ACC112 (cell line): Measurements from ENCODE around the gene MSI2.

Source experiments
- H2AFZ ChIP-seq: fragments of 200-600 bp; sonication (generic); one replicate; pipeline ENCODE4 v1.6.0; 2017; ENCODE audit warnings: antibody characterized with exemption, low read length; ENCODE audit not compliant: unreplicated experiment
- H3K27ac ChIP-seq: fragments of 200-600 bp; sonication (generic); 2 replicates; pipeline ENCODE4 v1.5.1; 2014; ENCODE audit warnings: low read depth, mild to moderate bottlenecking, antibody characterized with exemption, low read length, moderate library complexity
- H3K27me3 ChIP-seq: fragments of 200-600 bp; sonication (generic); 2 replicates; pipeline ENCODE4 v1.6.1; 2014; ENCODE audit warnings: mild to moderate bottlenecking, antibody characterized with exemption, low read length, moderate library complexity, mixed read lengths; ENCODE audit not compliant: insufficient read depth
- H3K36me3 ChIP-seq: fragments of 200-600 bp; sonication (generic); 2 replicates; pipeline ENCODE4 v1.6.1; 2016; ENCODE audit warnings: mild to moderate bottlenecking, antibody characterized with exemption, low read length, moderate library complexity, mixed read lengths; ENCODE audit not compliant: insufficient read depth
- H3K4me1 ChIP-seq: fragments of 200-600 bp; sonication (generic); one replicate; pipeline ENCODE4 v1.6.1; 2016; ENCODE audit warnings: low read length, mixed read lengths; ENCODE audit not compliant: insufficient read depth, unreplicated experiment, control insufficient read depth
- H3K4me3 ChIP-seq: fragments of 200-600 bp; sonication (generic); 2 replicates; pipeline ENCODE4 v1.5.1; 2014; ENCODE audit warnings: mild to moderate bottlenecking, low read depth, low read length
- H3K79me2 ChIP-seq: fragments of 200-600 bp; sonication (generic); one replicate; pipeline ENCODE4 v1.6.0; 2016; ENCODE audit warnings: low read length; ENCODE audit not compliant: control insufficient read depth, unreplicated experiment, insufficient read depth

The MSI2 gene

GRCh38 chr17:57522042-57523005 is 266.0 kb downstream of the MSI2 start:
- Histone ChIP-seq H3K36me3 (no peaks in the 10 kb centered on the region), H3K79me2 (no peaks in the 10 kb centered on the region), H3K4me1 (peaks cover 18% of the 10 kb centered on the region), H3K27ac (no peak overlapping the region), H3K4me3 (no peak overlapping the region), H2AFZ (no peak overlapping the region), H3K27me3 (no peaks in the 10 kb centered on the region)

GRCh38 chr17:57523926-57524632 is 267.8 kb downstream of the MSI2 start:
- Histone ChIP-seq H3K27ac (0 out of 2 replicates have a peak overlapping the region, but pooled peaks have one; percentile 24), H3K79me2 (no peaks in the 10 kb centered on the region), H3K36me3 (no peaks in the 10 kb centered on the region), H3K27me3 (no peaks in the 10 kb centered on the region), H3K4me1 (peaks cover 18% of the 10 kb centered on the region), H2AFZ (no peak overlapping the region), H3K4me3 (no peak overlapping the region)

GRCh38 chr17:57524839-57525568 is 268.7 kb downstream of the MSI2 start:
- no peaks in the 10 kb centered on the region for H3K36me3 ChIP-seq
- H3K4me3 ChIP-seq: no peak overlapping the region
- H3K79me2 ChIP-seq: no peaks in the 10 kb centered on the region
- peaks cover 18% of the 10 kb centered on the region for H3K4me1 ChIP-seq
- H3K27me3 ChIP-seq: no peaks in the 10 kb centered on the region
- H2AFZ ChIP-seq: no peak overlapping the region
- no peak overlapping the region for H3K27ac ChIP-seq

- no peaks in the 10 kb centered on the region for H3K36me3 ChIP-seq
- H2AFZ ChIP-seq: no peak overlapping the region
- H3K27ac ChIP-seq: no peak overlapping the region
- H3K4me1 ChIP-seq: peaks cover 18% of the 10 kb centered on the region
- no peaks in the 10 kb centered on the region for H3K27me3 ChIP-seq
- H3K79me2 ChIP-seq: no peaks in the 10 kb centered on the region
- no peak overlapping the region for H3K4me3 ChIP-seq
Observed at GRCh38 chr17:57527221-57528057, 271.1 kb downstream of the MSI2 start.

GRCh38 chr17:57528058-57528451 is 271.7 kb downstream of the MSI2 start:
- Histone ChIP-seq H3K4me1 (peaks cover 18% of the 10 kb centered on the region), H3K4me3 (no peak overlapping the region), H3K79me2 (no peaks in the 10 kb centered on the region), H3K27ac (no peak overlapping the region), H3K27me3 (no peaks in the 10 kb centered on the region), H3K36me3 (no peaks in the 10 kb centered on the region), H2AFZ (no peak overlapping the region)

GRCh38 chr17:57530026-57530425 is 273.7 kb downstream of the MSI2 start:
- Histone ChIP-seq H3K79me2 (no peaks in the 10 kb centered on the region), H3K4me3 (no peak overlapping the region), H3K4me1 (no peaks in the 10 kb centered on the region), H3K36me3 (no peaks in the 10 kb centered on the region), H3K27ac (no peak overlapping the region), H2AFZ (no peak overlapping the region), H3K27me3 (no peaks in the 10 kb centered on the region)

GRCh38 chr17:57530508-57530907 is 274.2 kb downstream of the MSI2 start:
- no peaks in the 10 kb centered on the region for H3K79me2 ChIP-seq
- no peak overlapping the region for H3K27ac ChIP-seq

GRCh38 chr17:57531078-57531477 is 274.8 kb downstream of the MSI2 start:
- H2AFZ ChIP-seq: no peak overlapping the region
- no peaks in the 10 kb centered on the region for H3K79me2 ChIP-seq
- H3K4me1 ChIP-seq: no peaks in the 10 kb centered on the region
- H3K27ac ChIP-seq: no peak overlapping the region
- H3K4me3 ChIP-seq: no peak overlapping the region
- H3K27me3 ChIP-seq: no peaks in the 10 kb centered on the region
- no peaks in the 10 kb centered on the region for H3K36me3 ChIP-seq

More at GRCh38 chr17:57530508-57530907, 274.2 kb downstream of the MSI2 start:
- H3K4me3 ChIP-seq: no peak overlapping the region
- H3K36me3 ChIP-seq: no peaks in the 10 kb centered on the region
- H3K4me1 ChIP-seq: no peaks in the 10 kb centered on the region
- no peaks in the 10 kb centered on the region for H3K27me3 ChIP-seq
- no peak overlapping the region for H2AFZ ChIP-seq

- Histone ChIP-seq H2AFZ (no peak overlapping the region), H3K79me2 (no peaks in the 10 kb centered on the region), H3K4me3 (no peak overlapping the region), H3K36me3 (no peaks in the 10 kb centered on the region), H3K4me1 (no peaks in the 10 kb centered on the region), H3K27ac (no peak overlapping the region), H3K27me3 (no peaks in the 10 kb centered on the region)
Observed at GRCh38 chr17:57531648-57532504, 275.6 kb downstream of the MSI2 start.
